AML-193 (cell line): Measurements from ENCODE around the gene DYSF.
"Not testable (repeated sequence)": the region's sequence is repeated elsewhere in the genome, so short reads cannot be mapped to it uniquely, and the experiment has no call there.

Experiments used
- DNase-seq, 2 experiments: peaks; one replicate each; lab custom pipeline; 2025; lab: John Stamatoyannopoulos, UW

DYSF gene

DNA sequence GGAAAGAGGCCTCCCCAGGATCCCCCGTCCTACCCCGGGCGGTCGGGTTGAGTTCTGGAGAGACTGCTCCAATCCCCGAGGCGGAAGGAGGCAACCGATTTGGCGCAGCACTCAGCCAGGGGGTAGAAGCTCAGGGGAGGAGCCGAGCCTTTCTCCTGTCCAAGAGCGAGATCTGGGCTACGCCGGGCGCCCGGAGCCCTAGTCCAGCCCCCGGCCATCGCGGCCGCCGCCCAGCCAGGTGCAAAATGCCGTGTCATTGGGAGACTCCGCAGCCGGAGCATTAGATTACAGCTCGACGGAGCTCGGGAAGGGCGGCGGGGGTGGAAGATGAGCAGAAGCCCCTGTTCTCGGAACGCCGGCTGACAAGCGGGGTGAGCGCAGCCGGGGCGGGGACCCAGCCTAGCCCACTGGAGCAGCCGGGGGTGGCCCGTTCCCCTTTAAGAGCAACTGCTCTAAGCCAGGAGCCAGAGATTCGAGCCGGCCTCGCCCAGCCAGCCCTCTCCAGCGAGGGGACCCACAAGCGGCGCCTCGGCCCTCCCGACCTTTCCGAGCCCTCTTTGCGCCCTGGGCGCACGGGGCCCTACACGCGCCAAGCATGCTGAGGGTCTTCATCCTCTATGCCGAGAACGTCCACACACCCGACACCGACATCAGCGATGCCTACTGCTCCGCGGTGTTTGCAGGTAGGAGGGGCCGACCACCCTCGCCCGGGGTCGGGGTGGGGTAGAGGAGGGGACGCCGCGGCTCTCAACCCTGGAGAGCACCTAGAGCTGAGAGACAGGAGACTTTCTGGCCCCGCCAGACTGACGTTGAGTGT, at the start of gene DYSF:
Gene DYSF (plus strand): TSS at position 158 of the 817 bp plus-strand sequence.
- DNase-seq: no peak

DNA sequence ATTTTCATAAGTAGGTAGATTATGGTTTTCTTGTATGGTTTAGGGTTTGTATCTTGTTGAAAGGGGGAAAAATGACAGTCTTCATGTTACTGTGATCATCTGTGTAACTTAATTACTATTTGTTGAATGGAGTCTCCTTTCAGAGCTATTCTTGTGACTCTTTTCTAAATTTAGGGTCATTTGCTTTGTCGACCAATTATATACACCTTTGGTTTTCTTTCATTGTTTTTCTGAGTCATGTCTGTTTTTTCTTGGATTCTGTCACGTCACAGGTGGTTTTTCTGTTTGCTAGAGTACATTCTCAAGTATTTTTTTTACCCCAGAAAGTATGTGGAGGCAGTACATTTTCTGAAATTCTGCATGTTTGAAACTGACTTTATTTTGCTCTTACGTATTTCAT, 43.8 kb upstream of the DYSF start:
- DNase-seq: no peak

DNA sequence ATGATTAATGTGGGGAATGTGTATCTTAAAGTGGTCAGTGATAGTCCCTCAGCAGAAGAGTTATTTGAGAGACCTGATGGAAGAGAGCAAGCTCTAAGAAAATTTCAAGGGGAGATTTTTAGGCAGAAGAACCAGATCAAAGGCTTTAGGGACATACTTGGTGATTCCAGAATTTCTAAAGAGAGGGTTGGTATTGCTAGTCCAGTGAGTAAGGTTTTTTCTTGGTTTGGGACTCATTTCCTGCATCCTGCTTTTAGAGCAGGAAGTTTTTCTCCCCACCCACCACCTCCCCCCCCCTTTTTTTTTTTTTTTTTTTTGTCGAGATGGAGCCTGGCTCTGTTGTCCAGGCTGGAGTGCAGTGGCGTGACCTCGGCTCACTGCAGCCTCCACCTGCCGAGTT, 42.7 kb upstream of the DYSF start:
- DNase-seq: no peak

- not testable (repeated sequence) for DNase-seq
Observed at GRCh38 chr2:71416866-71417265, 36.5 kb upstream of the DYSF start.

DNA sequence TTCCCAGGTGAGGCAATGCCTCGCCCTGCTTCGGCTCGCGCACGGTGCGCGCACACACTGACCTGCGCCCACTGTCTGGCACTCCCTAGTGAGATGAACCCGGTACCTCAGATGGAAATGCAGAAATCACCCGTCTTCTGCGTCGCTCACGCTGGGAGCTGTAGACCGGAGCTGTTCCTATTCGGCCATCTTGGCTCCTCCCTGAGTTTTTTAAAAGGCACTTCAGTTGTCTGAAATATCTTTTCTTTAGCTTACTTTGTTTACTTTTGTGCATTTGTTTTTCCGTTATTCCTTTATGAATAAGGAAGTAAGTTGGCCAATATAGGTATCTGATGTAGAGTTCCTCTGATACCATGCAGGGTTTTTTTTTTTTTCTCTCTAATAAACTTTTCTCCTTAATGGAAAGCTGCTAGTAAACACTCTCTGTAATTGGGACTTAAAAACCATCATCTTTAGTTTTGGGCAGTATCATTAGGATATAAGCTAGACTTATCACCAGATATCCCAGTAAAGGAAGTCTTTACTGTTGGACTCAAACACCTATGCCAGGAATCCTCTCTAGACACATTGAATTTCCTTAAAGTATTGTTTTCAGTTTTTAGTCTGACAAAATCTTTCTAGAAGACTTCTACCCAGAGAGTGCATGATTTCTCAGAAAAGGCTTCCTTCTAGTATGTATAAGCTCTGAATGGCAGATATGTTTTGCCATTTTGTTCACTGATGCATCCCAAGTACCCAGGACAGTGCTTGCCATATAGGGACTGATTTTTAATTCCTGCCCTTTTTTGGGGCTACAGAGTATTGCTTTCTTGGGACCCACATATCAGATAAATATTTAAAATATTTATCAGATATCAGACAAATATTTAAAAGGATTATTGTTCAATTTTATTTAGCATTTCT, 35.8 kb upstream of the DYSF start:
- DNase-seq: no peak

GRCh38 chr2:71419145-71419544, 34.2 kb upstream of the DYSF start:
- DNase-seq: no peak

DNA sequence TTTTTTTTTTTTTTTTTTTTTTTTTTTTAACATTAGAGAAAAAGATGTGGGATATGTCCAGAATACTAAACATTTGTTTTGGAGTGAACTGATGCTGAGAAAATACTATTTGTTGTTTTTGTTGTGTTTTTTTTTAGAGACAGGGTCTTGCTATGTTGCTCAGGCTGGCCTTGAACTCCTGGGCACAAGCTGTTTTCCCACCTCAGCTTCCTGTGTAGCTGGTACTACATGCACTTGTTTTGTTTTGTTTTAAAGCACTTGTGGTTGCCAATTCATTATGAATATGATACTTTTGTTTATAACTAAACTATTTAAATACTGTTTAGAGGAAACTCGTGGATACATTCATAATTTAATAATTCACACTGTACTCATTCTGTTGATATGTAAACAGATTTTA, 33.4 kb upstream of the DYSF start:
- DNase-seq: no peak

GRCh38 chr2:71422786-71423185, 30.6 kb upstream of the DYSF start:
- DNase-seq: no peak

DNA sequence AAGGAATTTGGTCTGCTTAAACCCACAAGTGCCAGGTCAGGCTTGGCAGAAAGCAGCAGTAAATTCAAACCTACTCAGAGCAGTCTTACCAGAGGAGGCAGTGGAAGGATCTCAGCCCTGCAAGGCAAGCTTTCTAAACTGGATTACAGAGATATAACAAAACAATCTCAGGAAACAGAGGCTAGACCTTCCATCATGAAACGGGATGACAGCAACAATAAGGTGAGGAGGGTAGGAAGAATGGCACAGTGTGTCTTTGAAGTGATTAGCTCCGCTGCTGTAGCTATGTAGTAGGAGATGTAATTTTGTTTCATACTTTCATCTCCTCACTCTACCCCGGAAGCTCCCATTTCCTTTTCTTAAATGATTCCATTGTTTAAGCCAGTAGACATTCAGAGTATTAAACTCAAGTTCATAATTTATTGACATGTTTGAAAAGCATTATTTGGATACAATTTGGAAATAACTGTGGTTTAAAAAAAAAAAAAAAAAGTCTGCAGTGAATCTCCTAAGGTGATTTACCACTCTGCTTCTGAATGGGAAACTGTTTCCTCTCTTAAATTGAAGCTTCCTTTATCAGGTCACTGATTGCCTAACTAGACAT, 29.4 kb upstream of the DYSF start:
- no peak for DNase-seq

GRCh38 chr2:71426721-71427120, 26.6 kb upstream of the DYSF start:
- no peak for DNase-seq

GRCh38 chr2:71428472-71429383, 24.6 kb upstream of the DYSF start:
- DNase-seq: no peak

DNA sequence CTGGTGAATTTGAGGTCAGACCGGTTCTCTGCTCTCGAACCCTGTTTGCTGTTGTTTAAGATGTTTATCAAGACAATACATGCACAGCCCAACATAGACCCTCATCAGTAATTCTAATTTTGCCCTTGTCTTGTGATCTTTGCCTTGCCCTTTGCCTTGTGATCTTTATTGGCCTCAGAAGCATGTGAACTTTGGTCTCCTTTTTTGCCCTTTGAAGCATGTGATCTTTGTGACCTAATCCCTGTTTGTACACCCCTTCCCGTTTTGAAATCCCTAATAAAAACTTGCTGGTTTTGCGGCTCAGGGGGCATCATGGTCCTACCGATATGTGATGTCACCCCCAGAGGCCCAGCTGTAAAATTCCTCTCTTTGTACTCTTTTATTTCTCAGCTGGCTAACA, 8.2 kb upstream of the DYSF start:
- not testable (repeated sequence) for DNase-seq

- no peak for DNase-seq
Observed at GRCh38 chr2:71446505-71446904, 6.9 kb upstream of the DYSF start.

DNA sequence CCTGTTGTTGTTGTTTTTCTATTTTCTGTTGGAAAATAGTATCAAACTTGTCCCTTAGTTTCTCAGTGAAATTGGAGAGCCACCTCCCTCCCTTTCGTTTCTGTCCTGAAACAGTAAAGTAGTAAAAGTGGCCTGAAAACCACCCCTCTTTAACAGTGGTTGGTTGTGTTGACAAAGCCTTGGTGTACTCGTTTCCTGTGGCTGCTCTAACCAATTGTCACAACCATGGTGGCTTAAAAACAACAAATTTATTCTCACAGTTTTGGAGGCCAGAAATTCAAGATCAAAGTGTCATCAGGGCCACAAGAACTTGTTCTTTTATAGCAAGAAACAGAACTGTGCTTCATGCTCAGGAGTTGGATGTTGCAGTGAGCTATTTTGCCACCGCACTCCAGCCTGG, 4.0 kb upstream of the DYSF start:
- no peak for DNase-seq

DNA sequence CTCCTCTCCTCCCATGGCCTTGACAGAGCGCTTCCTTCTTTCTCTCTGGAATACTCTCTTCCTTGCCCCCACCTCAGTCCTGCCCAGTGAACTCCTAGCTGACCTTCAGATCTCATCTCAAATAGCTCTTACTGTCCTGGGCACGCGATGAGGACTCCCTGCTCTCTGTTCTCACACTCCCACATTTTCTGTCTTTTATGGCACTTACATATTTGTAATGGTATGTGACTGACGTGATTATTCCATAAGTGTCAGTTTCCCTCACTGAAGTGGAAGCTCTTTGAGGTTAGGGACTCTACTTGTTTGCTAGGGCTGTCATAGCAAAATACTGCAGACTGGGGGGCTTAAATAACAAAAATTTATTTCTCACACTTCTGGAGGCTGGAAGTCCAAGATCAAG, 1.7 kb upstream of the DYSF start:
- no peak for DNase-seq

GRCh38 chr2:71452565-71452964, 796 bp upstream of the DYSF start:
- DNase-seq: peak; percentile 92 to 95

- DNase-seq: no peak
Observed at GRCh38 chr2:71454221-71455010, 1.1 kb downstream of the DYSF start.

- DNase-seq: peak in 1 of 2 experiments; percentile 25
Observed at GRCh38 chr2:71455011-71455740, 1.8 kb downstream of the DYSF start.

GRCh38 chr2:71455741-71456569, 2.6 kb downstream of the DYSF start:
- peak; percentile 64 for DNase-seq
